Measurements from ENCODE around the gene SNAPC4. TPM values are rescaled to one million over a fixed set of nuclear protein-coding genes. Genes with fewer than 3 reads are reported as not detected.

Gene SNAPC4
- total and polyA plus RNA-seq, 3 donors from 2014 or later: 21.2 to 35.9 (median 29.5) TPM

DNA sequence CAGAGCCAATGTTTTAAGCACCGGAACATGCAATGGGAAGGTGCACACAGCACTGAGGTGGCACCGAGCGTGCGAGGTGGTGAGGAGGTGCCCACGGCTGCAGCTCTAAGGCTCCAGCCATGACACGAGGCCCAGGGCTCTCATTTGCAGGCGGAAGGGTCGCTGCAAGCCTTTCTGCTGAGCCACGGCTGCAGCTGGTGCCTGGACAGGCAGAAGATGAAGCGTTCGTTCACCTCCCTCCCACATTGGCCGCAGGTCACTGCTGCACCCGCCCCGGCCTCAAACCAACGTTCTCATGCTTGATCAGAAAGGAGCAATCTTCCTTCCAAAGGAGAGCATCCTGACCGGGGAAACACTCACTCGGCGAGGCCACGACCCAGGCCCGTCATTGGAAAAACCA, 44.1 kb upstream of the SNAPC4 start:
- Histone ChIP-seq H3K27me3 (no peaks in the 10 kb centered on the region), H3K9me3 (no peaks in the 10 kb centered on the region), H3K27ac (no peak overlapping the region), H3K4me3 (no peak overlapping the region), H3K36me3 (ENCODE audit: low read depth, missing control alignments) (peaks cover 3% of the 10 kb centered on the region), H3K4me1 (peaks cover 14% of the 10 kb centered on the region)
- intact Hi-C loops (cut with DNase I; ENCODE audit: low total_unique reads): no loop called here
- 94% methylated on average over 20 of the region's 20 CpGs for WGBS, 2 donors
- TF ChIP-seq POLR2A (IDR thresholded peaks at IDR 0.05): no peak
- TF ChIP-seq CTCF (IDR thresholded peaks at IDR 0.05): no peak
- no peak for DNase-seq

GRCh38 chr9:136443687-136444086, 43.7 kb upstream of the SNAPC4 start:
- peaks cover 3% of the 10 kb centered on the region for H3K36me3 ChIP-seq (ENCODE audit: low read depth, missing control alignments)
- intact Hi-C loops (cut with DNase I; ENCODE audit: low total_unique reads): no loop called here
- 89 to 97% methylated on average over 6 to 7 of the region's 7 CpGs for WGBS, 2 donors

DNA sequence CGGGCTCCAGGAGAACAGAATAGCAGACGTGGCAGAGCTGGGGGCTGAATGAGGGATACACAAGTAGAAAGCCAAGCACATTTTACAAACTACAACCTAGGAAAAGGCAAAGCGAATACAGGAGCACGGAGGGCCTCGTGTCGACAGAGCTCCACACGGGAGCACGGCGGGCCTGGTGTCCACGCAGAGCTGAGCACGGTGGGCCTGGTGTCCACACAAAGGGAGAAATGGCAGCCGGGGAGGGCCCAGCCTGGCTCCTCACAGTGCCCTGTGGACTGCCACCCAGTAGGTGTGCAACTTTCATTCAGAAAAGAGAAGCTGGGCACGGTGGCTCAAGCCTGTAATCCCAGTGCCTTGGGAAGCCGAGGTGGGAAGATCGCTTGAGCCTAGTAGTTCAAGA, 43.1 kb upstream of the SNAPC4 start:
- peaks cover 3% of the 10 kb centered on the region for H3K36me3 ChIP-seq (ENCODE audit: low read depth, missing control alignments)
- intact Hi-C loops (cut with DNase I; ENCODE audit: low total_unique reads): no loop called here
- no peak for DNase-seq
- no peak overlapping the region for H3K27ac ChIP-seq
- H3K9me3 ChIP-seq: no peaks in the 10 kb centered on the region
- no peaks in the 10 kb centered on the region for H3K27me3 ChIP-seq
- H3K4me3 ChIP-seq: no peak overlapping the region
- TF ChIP-seq CTCF (IDR thresholded peaks at IDR 0.05) (no peak), POLR2A (IDR thresholded peaks at IDR 0.05) (no peak)
- H3K4me1 ChIP-seq: peaks cover 20% of the 10 kb centered on the region
- 91 to 96% methylated on average over 15 of the region's 15 CpGs for WGBS, 2 donors

More at GRCh38 chr9:136443687-136444086, 43.7 kb upstream of the SNAPC4 start:
- Histone ChIP-seq H3K4me1 (peaks cover 14% of the 10 kb centered on the region), H3K4me3 (no peak overlapping the region), H3K27ac (no peak overlapping the region), H3K9me3 (no peaks in the 10 kb centered on the region), H3K27me3 (no peaks in the 10 kb centered on the region)
- no peak for DNase-seq
- TF ChIP-seq POLR2A (IDR thresholded peaks at IDR 0.05) (no peak), CTCF (IDR thresholded peaks at IDR 0.05) (no peak)

GRCh38 chr9:136442265-136442664, 42.3 kb upstream of the SNAPC4 start:
- Histone ChIP-seq H3K27ac (no peak overlapping the region), H3K4me3 (no peak overlapping the region), H3K36me3 (ENCODE audit: low read depth, missing control alignments) (peaks cover 3% of the 10 kb centered on the region), H3K27me3 (no peaks in the 10 kb centered on the region), H3K4me1 (peaks cover 29% of the 10 kb centered on the region), H3K9me3 (no peaks in the 10 kb centered on the region)
- no peak for DNase-seq
- intact Hi-C loops (cut with DNase I; ENCODE audit: low total_unique reads): no loop called here
- WGBS, 2 donors: 81 to 84% methylated on average over 5 of the region's 5 CpGs
- TF ChIP-seq POLR2A (IDR thresholded peaks at IDR 0.05) (no peak), CTCF (IDR thresholded peaks at IDR 0.05) (no peak)

DNA sequence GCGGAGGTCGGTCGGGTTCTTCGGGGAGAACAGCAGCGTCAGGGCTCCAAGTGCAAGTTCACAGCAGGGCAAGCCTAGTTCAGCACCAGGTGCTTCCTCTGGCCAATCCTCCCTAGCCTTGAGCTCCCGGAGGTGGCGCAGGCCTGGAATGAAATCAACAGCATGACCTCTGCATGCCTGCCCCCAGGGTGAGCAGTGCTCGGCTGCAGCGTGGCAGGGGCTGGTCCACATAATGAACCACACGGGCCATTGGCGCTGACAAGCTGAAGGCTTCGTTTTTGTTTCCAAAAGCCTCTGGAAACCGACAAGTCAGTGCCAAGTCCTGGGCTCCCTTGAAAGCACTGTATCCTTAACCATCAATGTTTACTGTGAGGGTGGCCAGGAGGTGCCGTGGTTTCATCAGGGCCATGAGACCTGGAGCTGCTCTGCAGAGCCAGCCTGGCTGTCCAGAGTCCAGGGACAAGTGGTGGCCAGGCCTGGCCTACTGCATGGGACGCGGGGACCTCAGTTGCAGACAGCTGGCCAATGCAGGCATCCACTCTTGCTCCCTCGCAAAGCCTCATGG, 41.8 kb upstream of the SNAPC4 start:
- 69 to 73% methylated on average over 10 to 17 of the region's 17 CpGs for WGBS, 2 donors
- Histone ChIP-seq H3K27ac (no peak overlapping the region), H3K36me3 (ENCODE audit: low read depth, missing control alignments) (peaks cover 3% of the 10 kb centered on the region), H3K4me3 (no peak overlapping the region), H3K4me1 (peaks cover 32% of the 10 kb centered on the region), H3K9me3 (no peaks in the 10 kb centered on the region), H3K27me3 (no peaks in the 10 kb centered on the region)
- TF ChIP-seq POLR2A (IDR thresholded peaks at IDR 0.05): no peak
- intact Hi-C loops (cut with DNase I; ENCODE audit: low total_unique reads): no loop called here
- no peak for DNase-seq

Data from testis (tissue), 3 donors.